Gastroesophageal sphincter (tissue), 3 donors: ENCODE results near the gene GLDC.

ENCODE experiments used
- POLR2AphosphoS5 ChIP-seq: sonication (generic); formaldehyde crosslinking; IDR thresholded peaks from one replicate; pipeline ENCODE4 v1.6.1; 2017; ENCODE audit warnings: antibody characterized with exemption
- TF ChIP-seq, protein P1 (sequence below), 4 experiments: fragments of 200-600 bp in 2 of 4; fragments of 450-650 bp in 2 of 4; sonication (generic) in 1 of 4; IDR thresholded peaks; one replicate each; pipeline ENCODE4 v1.5.1; 2017 to 2019; ENCODE audit warnings: antibody characterized with exemption in 4 of 4, mild to moderate bottlenecking in 2 of 4, moderate library complexity in 2 of 4

DNA sequence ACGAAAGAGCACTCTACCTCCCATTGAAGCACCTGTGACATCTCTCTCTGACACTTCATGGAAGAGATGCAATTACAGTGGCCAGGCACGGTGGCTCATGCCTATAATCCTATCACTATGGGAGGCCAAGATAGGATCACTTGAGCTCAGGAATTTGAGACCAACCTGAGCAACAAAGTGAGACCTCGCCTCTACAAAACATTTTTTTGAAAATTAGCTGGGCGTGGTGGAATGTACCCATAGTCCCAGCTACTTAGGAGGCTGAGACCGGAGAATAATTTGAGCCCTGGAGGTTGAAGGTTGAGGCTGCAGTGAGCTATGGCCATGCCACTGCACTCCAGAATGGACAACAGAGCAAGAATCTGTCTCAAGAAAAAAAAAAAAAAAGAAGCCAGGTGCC lies 45.5 kb downstream of the GLDC start:
- TF ChIP-seq POLR2AphosphoS5 = no peak
- TF ChIP-seq, protein P1, sequence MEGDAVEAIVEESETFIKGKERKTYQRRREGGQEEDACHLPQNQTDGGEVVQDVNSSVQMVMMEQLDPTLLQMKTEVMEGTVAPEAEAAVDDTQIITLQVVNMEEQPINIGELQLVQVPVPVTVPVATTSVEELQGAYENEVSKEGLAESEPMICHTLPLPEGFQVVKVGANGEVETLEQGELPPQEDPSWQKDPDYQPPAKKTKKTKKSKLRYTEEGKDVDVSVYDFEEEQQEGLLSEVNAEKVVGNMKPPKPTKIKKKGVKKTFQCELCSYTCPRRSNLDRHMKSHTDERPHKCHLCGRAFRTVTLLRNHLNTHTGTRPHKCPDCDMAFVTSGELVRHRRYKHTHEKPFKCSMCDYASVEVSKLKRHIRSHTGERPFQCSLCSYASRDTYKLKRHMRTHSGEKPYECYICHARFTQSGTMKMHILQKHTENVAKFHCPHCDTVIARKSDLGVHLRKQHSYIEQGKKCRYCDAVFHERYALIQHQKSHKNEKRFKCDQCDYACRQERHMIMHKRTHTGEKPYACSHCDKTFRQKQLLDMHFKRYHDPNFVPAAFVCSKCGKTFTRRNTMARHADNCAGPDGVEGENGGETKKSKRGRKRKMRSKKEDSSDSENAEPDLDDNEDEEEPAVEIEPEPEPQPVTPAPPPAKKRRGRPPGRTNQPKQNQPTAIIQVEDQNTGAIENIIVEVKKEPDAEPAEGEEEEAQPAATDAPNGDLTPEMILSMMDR (IDR thresholded peaks at IDR 0.05) = no peak
